GM18520 (cell line): Measurements from ENCODE around the gene ITGB5.
A peak's percentile ranks its signal among the peaks of the same experiment; 100 is the strongest.

Experiments used
- ATAC-seq: cut with Tn5 transposase; IDR thresholded peaks from one replicate; pipeline ENCODE4 v1.9.1; 2021; ENCODE audit not compliant: unreplicated experiment

The ITGB5 gene

GRCh38 chr3:124887177-124887931 lies at the start of gene ITGB5:
TSS of gene ITGB5 (minus strand) at chr3:124887365. CDS start at chr3:124887000, 365 bp downstream.
- peak; percentile 52 for ATAC-seq

GRCh38 chr3:124935794-124936542 lies 48.8 kb upstream of the ITGB5 start:
- no peak for ATAC-seq

DNA sequence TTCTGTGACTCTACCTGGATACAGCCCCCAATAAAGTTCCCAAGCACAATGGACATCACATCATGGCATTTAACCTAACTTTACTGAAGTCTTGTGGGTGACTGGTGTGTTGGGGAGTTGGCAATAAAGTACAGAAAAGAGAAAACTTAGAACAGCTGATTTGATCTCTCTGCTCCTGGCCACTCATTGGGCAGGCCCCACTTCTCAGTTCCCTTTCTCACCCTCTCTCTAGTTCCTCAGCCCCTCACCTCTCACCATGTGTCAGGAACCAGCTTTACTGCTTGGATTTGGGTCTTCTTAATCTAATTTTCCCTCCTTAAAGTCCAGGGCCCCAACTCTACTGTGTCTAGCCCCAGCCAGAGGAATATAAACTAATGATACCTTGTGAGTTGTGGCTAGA lies 48.1 kb upstream of the ITGB5 start:
- ATAC-seq, result no peak

- ATAC-seq, result no peak
Measured at GRCh38 chr3:124934577-124934976, 47.4 kb upstream of the ITGB5 start, which contains the start of gene MUC13. TSS of gene MUC13 (minus strand) at chr3:124934751. CDS start at chr3:124934712, 39 bp downstream.

GRCh38 chr3:124928333-124929202 lies 41.4 kb upstream of the ITGB5 start:
- ATAC-seq, result no peak

- ATAC-seq, result peak; percentile 58
Measured at GRCh38 chr3:124927574-124928045, 40.4 kb upstream of the ITGB5 start.

GRCh38 chr3:124926426-124927101 lies 39.4 kb upstream of the ITGB5 start:
- ATAC-seq, result no peak

GRCh38 chr3:124924741-124925140 lies 37.6 kb upstream of the ITGB5 start:
- no peak for ATAC-seq

DNA sequence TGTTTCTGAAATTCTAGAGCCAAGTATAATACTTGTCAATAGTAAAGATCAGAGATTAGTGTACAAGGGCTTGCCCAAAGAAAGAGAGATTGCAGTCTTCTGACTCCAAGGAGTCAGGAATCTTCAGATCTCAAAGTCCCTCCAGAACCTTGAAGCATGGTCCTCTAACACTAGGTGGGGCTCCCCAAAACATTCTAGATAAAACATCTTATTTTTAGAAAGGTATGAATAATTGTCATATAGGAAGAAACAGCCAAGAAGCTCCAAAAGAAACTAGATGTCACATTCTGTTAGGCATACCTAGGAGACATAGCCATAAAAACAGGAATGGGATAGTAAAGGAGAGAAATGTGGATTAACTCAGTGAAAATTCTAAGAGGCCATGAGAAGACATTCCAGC lies 36.7 kb upstream of the ITGB5 start:
- no peak for ATAC-seq

GRCh38 chr3:124920718-124921117 lies 33.6 kb upstream of the ITGB5 start:
- ATAC-seq, result no peak

GRCh38 chr3:124919756-124920155 lies 32.6 kb upstream of the ITGB5 start:
- ATAC-seq, result no peak

GRCh38 chr3:124918524-124918923 lies 31.4 kb upstream of the ITGB5 start:
- ATAC-seq, result no peak

DNA sequence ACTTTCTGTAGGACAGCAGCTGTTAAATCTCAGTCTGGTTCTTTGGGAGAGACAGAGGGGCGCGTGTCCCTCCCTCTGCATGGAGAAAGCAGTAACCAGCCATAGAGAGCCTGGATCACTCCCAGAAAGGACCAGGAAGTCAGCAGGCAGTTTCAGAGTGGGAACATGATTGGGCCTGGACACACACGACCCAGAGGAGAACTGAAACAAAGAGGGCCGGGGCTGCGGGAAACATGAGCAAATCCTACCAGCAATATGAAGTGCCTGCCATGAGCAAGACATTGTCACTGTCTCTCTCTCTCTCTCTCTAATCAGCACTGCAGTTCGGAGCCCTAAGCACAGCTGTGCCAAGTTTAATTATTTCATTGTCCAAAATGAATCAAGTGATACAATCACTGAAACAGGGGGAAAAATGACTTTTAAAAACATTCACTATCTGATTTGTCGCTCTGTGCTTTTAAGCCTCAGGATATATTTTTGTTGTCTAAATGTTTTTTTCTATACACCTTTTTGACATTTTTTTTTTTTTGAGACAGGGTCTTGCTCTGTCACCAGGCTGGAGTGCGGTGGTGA lies 29.8 kb upstream of the ITGB5 start:
- no peak for ATAC-seq

DNA sequence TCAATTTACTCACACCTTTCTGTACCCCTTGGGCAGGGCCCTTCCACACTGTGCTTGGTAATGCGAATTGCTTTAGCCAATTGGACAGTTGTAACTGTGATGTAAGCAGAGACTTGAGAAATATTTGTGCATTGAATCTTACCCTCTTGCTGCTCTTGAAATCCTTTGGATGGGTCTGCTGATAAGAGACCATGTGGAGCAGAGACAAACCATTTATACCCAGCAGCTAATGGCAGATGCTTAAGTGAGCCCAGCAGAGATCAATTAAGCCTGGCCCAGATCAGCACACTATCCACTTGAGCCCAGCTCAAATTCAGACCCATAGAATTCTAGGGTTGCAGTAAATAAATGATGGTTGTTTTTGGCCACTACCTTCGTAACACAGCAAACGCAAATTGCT lies 28.1 kb upstream of the ITGB5 start:
- ATAC-seq, result no peak

DNA sequence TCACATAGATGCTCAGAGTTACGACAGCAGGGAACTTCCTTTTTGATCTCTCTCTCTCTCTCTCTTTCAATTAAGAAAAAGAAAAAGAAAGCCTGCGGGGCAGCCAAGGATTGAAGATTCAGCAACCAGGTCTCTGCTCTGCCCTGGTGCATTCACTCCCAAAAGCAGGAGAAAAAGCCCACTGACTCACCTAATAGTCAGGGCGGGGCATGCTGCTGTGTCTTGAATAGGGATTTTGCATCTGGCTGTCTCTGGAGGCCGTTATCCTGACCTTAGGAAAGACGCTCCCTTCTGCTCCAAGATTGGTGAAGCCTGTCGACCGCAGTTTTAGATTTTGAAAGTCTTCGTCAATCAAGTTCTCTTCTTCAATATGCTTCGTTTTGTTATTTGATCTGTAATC lies 20.8 kb upstream of the ITGB5 start:
- no peak for ATAC-seq

- no peak for ATAC-seq
Measured at GRCh38 chr3:124904835-124905492, 17.8 kb upstream of the ITGB5 start.

DNA sequence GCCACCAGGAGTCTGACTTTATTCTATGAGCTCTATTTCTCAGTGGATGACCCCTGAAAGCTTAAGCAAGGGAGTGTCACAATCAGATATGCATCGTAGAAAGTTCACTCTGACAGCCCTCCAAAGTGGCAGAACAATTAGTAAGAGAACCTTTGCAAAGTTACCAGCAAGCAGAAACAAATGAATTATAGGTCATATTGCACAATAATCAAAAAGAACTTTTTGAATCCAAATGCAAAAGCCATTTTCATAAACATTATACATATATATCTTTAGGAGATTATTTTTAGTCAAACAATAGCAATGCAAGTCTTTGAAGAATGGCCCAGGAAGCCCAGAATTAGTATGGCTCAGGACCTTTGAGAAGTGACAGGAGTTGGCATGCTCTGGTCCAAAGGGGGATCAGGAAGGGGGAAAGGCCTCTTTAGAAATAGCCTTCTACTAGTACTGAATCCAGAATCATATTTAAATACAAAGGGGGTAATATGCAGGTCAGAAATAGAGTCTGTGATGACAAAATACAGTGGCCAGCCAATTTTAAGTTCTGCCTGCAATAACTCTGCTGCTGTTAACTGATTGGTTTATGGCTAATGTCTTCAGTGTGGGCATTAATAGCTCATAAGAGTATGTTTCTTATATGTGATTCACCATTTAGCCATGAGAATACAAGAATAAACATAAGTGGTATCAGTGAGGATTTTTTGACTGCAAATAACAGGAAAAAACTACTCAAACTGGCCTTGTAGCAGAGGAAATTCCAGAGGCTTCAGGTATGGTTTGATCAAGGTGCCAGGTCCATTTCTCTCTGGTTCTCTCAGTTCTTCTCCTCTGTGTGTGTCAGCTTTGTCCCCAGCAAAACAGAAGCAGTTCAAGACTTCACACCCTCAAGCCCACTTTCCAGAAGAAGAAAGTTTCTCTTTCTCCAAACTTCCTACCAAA lies 17.0 kb upstream of the ITGB5 start:
- ATAC-seq, result no peak

DNA sequence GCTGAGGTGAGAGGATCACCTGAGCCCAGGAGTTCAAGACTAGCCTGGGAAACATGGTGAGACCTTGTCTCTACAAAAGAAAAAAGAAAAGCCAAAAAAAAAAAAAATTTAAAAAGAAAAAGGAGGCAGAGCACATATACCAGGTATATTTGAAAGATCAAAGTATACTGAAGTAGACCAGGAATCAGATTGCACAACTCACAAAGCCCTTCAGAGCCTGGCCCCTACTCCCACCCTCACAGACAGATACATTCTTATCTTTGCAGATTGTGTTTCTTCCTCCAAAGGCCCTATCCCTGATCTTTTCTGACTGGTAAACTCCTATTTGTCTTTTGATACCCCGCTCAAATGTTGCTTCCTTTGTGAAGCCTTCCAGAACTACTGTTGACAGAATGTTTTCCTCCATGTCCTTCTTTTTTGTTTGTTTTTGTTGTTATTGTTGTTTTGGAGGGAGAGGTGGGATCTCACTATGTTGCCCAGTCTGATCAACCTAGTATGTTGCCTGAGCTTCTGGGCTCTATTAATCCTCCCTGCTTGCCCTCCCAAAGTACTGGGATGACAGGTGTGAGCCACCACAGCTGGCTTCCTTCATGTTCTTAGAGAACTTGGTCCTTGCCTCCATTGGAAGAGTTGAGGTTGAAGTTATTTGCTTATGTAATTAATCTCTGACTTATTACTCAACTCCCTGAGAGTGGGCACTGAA lies 9.8 kb upstream of the ITGB5 start:
- ATAC-seq, result no peak
